Thyroid gland (tissue), 4 donors: Measurements from ENCODE around the gene COL18A1. TPM values are rescaled to one million over a fixed set of nuclear protein-coding genes. Genes with fewer than 3 reads are reported as not detected.

Source experiments
- DNase-seq, 2 donors: peaks; one replicate each; pipeline ENCODE4 v3.0.0-alpha.2; 2019
- H3K27ac ChIP-seq, 3 donors: fragments of 200-600 bp; sonication (generic); 1 replicate in 2 of 3; 2 replicates in 1 of 3; pipeline ENCODE4 v1.5.1; 2016 to 2019; ENCODE audit warnings: mild to moderate bottlenecking in 1 of 3, moderate library complexity in 1 of 3
- H3K27me3 ChIP-seq: fragments of 200-600 bp; sonication (generic); one replicate; pipeline ENCODE4 v1.5.1; 2019
- H3K36me3 ChIP-seq, 2 donors: fragments of 200-600 bp; sonication (generic); one replicate each; pipeline ENCODE4 v1.5.1; 2016 to 2019
- H3K4me1 ChIP-seq, 2 donors: fragments of 200-600 bp; sonication (generic); one replicate each; pipeline ENCODE4 v1.5.1; 2017 to 2019
- H3K4me3 ChIP-seq, 3 donors: fragments of 200-600 bp; sonication (generic); replicated peaks in 1 of 3; 1 replicate in 2 of 3; 2 replicates in 1 of 3; pipeline ENCODE4 v1.5.1; 2016; ENCODE audit warnings: mild to moderate bottlenecking in 1 of 3
- H3K9me3 ChIP-seq: fragments of 200-600 bp; sonication (generic); one replicate; pipeline ENCODE4 v1.5.1; 2017
- POLR2A ChIP-seq, 2 donors: fragments of 450-650 bp; IDR thresholded peaks; one replicate each; pipeline ENCODE4 v1.6.1; 2017; ENCODE audit warnings: antibody characterized with exemption in 2 of 2, mild to moderate bottlenecking in 2 of 2, moderate library complexity in 1 of 2
- WGBS, 2 donors: methylation state at CpG; one replicate each; pipeline ENCODE4 v1.1.5; 2017; 5-methylcytosine and 5-hydroxymethylcytosine counted together
- intact Hi-C: fragments of 100-400 bp; cut with DNase I; formaldehyde crosslinking; loops from one replicate; pipeline ENCODE4 v1.15.1; 2023
- total RNA-seq, 4 donors: library from RNA; depleted of rRNA; stranded (reverse); fragments of >200 nt; gene quantifications; one replicate each; pipeline ENCODE4 v1.2.3, GENCODE V29; 2016
- TF ChIP-seq, protein P1 (sequence below), 6 experiments: fragments of 200-600 bp in 3 of 6; fragments of 450-650 bp in 3 of 6; sonication (generic) in 3 of 6; IDR thresholded peaks; one replicate each; pipeline ENCODE4 v1.5.1; 2016 to 2019; ENCODE audit warnings: antibody characterized with exemption in 6 of 6, mild to moderate bottlenecking in 2 of 6, inconsistent platforms in 1 of 6, moderate library complexity in 1 of 6

COL18A1 gene
- total RNA-seq, 4 donors from 2014 or later: 105 to 264 (median 238) TPM

DNA sequence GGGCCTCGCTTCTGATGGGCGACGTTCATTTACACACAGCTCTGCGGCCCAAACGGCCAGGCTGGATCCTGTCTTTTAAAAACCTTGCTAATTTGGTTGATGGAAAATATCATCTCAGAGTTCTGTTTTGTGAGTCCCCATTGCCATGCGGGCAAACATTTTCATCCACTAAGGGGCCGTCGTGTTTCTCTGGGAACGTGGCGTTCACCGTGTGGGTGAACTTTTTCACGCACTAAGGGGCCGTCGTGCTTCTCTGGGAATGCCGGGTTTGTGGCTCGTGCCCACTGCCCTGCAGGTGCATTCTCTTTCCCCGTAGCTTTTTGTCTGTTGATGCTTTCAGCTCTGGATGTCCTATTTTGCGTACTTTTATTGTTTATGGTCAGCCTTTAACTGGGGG is 6.8 kb downstream of the COL18A1 start:
- WGBS, 2 donors: 80 to 82% methylated on average over 16 to 18 of the region's 18 CpGs

DNA sequence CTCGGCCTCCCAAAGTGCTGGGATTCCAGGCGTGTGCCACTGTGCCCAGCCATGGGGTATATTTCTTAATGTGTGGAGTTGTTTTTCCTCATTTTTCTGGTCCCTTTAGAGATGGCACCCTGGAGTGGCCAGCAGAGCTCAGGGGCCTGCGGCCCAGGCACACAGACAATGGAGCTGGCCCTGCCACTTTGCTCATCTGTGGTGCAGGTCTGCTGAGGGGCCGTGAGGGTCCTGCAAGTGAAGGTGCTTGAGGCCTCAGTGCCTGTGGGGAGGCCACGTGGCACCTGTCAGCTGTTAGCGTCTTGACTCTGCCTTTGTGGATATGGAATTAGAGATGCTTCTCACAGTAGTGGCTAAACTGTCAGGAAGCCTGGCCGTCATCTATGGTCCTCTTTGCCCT is 7.5 kb downstream of the COL18A1 start:
- Histone ChIP-seq H3K27me3 (no peaks in the 10 kb centered on the region), H3K36me3 (no peaks in the 10 kb centered on the region), H3K9me3 (no peaks in the 10 kb centered on the region), H3K4me1 (peaks cover 10 to 54% of the 10 kb centered on the region in 2 donors), H3K4me3 (no peak overlapping the region), H3K27ac (peak overlapping the region in 1 of 3 donors; percentile 4)
- DNase-seq: no peak
- TF ChIP-seq POLR2A (IDR thresholded peaks at IDR 0.05): no peak
- TF ChIP-seq, protein P1, sequence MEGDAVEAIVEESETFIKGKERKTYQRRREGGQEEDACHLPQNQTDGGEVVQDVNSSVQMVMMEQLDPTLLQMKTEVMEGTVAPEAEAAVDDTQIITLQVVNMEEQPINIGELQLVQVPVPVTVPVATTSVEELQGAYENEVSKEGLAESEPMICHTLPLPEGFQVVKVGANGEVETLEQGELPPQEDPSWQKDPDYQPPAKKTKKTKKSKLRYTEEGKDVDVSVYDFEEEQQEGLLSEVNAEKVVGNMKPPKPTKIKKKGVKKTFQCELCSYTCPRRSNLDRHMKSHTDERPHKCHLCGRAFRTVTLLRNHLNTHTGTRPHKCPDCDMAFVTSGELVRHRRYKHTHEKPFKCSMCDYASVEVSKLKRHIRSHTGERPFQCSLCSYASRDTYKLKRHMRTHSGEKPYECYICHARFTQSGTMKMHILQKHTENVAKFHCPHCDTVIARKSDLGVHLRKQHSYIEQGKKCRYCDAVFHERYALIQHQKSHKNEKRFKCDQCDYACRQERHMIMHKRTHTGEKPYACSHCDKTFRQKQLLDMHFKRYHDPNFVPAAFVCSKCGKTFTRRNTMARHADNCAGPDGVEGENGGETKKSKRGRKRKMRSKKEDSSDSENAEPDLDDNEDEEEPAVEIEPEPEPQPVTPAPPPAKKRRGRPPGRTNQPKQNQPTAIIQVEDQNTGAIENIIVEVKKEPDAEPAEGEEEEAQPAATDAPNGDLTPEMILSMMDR (IDR thresholded peaks at IDR 0.05): no peak
- intact Hi-C loops: no loop called here
- 96 to 98% methylated on average over 6 to 7 of the region's 7 CpGs for WGBS, 2 donors

More for the DNA sequence above, 6.8 kb downstream of the COL18A1 start:
- peak overlapping the region in 2 of 3 donors; percentile 50 for H3K27ac ChIP-seq
- H3K27me3 ChIP-seq: no peaks in the 10 kb centered on the region
- H3K4me3 ChIP-seq: no peak overlapping the region
- no peak for DNase-seq
- intact Hi-C loops: no loop called here
- TF ChIP-seq POLR2A (IDR thresholded peaks at IDR 0.05): no peak
- TF ChIP-seq, protein P1 (IDR thresholded peaks at IDR 0.05): no peak
- H3K9me3 ChIP-seq: no peaks in the 10 kb centered on the region
- H3K36me3 ChIP-seq: no peaks in the 10 kb centered on the region
- H3K4me1 ChIP-seq: peaks cover 10 to 58% of the 10 kb centered on the region in 2 donors

DNA sequence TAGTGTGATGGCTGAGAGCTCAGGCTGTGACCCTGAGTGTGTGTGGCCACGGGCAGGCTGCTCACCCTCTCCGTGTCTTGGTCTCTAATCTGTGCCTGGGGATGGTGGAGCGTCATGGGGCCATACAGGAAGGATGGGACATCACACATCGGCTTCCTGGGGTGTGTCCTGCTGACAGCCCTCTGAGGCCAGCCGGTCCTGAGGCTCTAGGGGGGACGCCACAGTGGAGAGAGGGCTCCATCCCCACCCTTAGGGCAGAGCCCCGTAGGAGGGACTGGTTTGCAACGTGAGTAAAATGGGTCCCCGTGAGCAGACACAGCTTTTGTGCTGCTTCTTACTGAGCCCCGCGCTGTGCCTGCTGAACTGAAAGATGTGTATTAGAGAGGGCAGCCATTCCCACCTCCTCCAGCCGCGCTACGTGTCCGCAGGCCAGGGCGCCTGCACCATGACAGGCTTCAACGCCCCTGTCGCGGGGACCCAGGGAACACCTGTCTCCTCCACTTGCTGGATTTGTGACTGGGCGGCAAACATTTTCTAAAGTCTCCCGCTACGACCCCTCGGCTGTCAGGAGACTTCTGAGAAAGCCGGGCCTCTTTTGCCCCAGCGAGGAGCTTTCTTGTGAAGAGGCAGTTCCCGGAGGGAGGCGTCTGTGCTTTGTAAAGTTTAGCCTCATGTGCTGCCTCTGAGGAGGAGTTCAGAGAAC is 8.1 kb downstream of the COL18A1 start:
- TF ChIP-seq, protein P1 (IDR thresholded peaks at IDR 0.05): no peak
- TF ChIP-seq POLR2A (IDR thresholded peaks at IDR 0.05): no peak
- H3K4me1 ChIP-seq: peaks cover 10 to 50% of the 10 kb centered on the region in 2 donors
- 81 to 87% methylated on average over 20 to 25 of the region's 27 CpGs for WGBS, 2 donors

DNA sequence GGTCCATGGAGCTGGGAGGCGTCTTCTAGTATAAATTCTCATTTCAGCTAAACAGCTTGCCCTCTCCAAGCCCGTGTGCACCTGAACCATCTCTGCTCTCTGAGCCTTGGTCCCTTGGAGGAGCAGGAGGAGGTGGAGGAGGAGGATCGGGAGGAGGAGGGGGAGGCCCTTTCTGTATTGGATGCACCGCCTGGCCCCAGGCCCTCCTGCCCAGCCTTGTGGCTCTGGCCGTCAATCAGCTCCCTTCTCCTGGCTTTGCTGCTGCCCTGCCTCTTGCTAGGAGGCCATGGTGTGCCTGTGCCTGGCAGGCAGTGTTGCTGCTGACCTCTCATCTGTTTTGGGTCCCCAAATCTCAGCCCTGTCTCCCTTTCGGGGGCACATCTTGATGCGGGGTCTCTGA is 9.0 kb downstream of the COL18A1 start:
- TF ChIP-seq POLR2A (IDR thresholded peaks at IDR 0.05): no peak
- TF ChIP-seq, protein P1 (IDR thresholded peaks at IDR 0.05): no peak
- Histone ChIP-seq H3K4me1 (peaks cover 10 to 47% of the 10 kb centered on the region in 2 donors), H3K9me3 (no peaks in the 10 kb centered on the region), H3K36me3 (no peaks in the 10 kb centered on the region), H3K4me3 (no peak overlapping the region), H3K27me3 (no peaks in the 10 kb centered on the region), H3K27ac (no peak overlapping the region)
- intact Hi-C loops: no loop called here
- DNase-seq: no peak
- 90 to 96% methylated on average over 3 to 6 of the region's 7 CpGs for WGBS, 2 donors

More for the DNA sequence above, 8.1 kb downstream of the COL18A1 start:
- Histone ChIP-seq H3K9me3 (no peaks in the 10 kb centered on the region), H3K27me3 (no peaks in the 10 kb centered on the region), H3K27ac (peak overlapping the region in 1 of 3 donors; percentile 10), H3K4me3 (no peak overlapping the region), H3K36me3 (no peaks in the 10 kb centered on the region)
- DNase-seq: no peak
- intact Hi-C loops: no loop called here

DNA sequence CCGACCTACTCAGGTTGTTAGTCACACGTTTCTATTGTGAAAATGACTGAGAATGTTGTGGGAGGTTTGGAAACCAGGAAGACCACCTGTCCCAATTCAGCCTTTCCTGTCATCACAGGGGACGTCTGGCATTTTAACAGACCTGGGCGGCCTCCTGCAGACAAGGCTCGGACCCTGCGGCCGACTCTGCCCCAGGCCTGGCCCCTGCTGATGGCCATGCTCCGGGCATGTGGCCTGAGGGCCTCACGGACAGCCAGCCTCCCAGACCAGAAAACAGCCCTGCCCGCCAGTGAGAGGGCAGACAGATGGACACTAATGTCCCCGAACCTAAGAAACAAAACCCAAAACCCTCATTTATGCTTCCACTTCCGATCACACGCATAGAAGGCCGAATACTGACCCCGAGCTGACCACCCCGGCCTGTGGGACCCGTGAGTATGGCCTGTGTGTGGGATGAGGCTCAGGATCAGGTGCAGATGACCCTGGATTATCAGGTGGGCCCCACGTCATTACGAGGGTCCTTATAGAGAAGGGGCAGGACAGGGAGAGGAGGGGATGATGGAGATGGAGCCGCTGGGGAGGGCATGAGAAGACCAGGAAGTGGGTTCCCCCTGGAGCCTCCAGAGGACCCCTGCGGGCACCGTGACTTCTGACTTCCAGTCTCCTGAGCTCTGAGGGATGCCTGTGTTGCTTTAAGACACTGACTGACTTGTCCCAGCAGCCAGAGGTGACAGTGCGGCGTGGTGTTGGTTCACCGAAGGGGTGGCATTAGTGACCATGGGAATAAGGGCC is 9.6 kb downstream of the COL18A1 start:
- TF ChIP-seq POLR2A (IDR thresholded peaks at IDR 0.05): no peak
- TF ChIP-seq, protein P1 (IDR thresholded peaks at IDR 0.05): no peak
- 97% methylated on average over 17 to 24 of the region's 25 CpGs for WGBS, 2 donors
- Histone ChIP-seq H3K27me3 (no peaks in the 10 kb centered on the region), H3K36me3 (no peaks in the 10 kb centered on the region), H3K4me1 (peaks cover 13 to 47% of the 10 kb centered on the region in 2 donors), H3K9me3 (no peaks in the 10 kb centered on the region), H3K4me3 (no peak overlapping the region), H3K27ac (no peak overlapping the region)
- DNase-seq: no peak
- intact Hi-C loops: no loop called here
